ENCODE data around the gene TMEM213. TPM values are rescaled to one million over a fixed set of nuclear protein-coding genes. Genes with fewer than 3 reads are reported as not detected.

The TMEM213 gene
- total and polyA plus RNA-seq, 2 donors (not counting 1 experiment from before 2014, with no cell fraction given), result not detected

DNA sequence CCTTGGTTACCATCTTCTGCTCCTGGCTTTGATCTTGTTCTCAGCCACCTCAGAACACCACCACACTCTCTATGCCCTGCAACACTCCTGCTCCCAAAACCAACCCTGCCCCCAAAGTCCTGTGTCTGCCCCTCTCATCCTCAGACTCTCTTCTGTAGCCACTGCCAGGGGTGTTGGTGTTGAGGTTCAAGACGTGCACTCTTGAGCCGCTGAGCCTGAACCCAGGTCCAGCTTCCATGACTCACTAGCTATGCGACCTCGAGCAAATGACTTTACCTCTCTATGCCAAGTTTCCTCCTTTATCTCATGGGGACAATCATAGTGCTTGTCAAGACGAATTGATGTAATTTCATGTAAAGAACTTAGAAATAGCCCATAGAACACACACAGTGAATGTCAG lies 1.0 kb downstream of the TMEM213 start:
- Histone ChIP-seq H3K27ac (ENCODE audit: insufficient read depth, low read length) (no peak overlapping the region), H4K20me1 (ENCODE audit: control insufficient read depth, extremely low read depth, insufficient read depth, low read length) (no peaks in the 10 kb centered on the region), H3K4me2 (ENCODE audit: extremely low read depth, insufficient read depth, low read length) (no peak overlapping the region), H3K9ac (ENCODE audit: insufficient read depth, low read length) (no peak overlapping the region), H3K27me3 (ENCODE audit: control insufficient read depth, insufficient read depth, low read length) (no peaks in the 10 kb centered on the region), H3K9me3 (ENCODE audit: control insufficient read depth, insufficient read depth, low read depth, low read length) (no peaks in the 10 kb centered on the region), H2AFZ (ENCODE audit: low read length) (no peak overlapping the region), H3K4me1 (ENCODE audit: control insufficient read depth, extremely low read depth, insufficient read depth, low read length) (no peaks in the 10 kb centered on the region), H3K79me2 (ENCODE audit: control insufficient read depth, insufficient read depth, low read length) (no peaks in the 10 kb centered on the region), H3K4me3 (replicated peaks in 1 of 4; ENCODE audit: control extremely low read depth in 1 of 4, insufficient read depth in 1 of 4, low read depth in 3 of 4, low read length in 4 of 4) (no peak overlapping the region), H3K36me3 (ENCODE audit: control insufficient read depth, insufficient read depth, low read length) (no peaks in the 10 kb centered on the region)
- no peak for DNase-seq (ENCODE audit: low read depth in 2 of 2)
- TF ChIP-seq, protein P1, sequence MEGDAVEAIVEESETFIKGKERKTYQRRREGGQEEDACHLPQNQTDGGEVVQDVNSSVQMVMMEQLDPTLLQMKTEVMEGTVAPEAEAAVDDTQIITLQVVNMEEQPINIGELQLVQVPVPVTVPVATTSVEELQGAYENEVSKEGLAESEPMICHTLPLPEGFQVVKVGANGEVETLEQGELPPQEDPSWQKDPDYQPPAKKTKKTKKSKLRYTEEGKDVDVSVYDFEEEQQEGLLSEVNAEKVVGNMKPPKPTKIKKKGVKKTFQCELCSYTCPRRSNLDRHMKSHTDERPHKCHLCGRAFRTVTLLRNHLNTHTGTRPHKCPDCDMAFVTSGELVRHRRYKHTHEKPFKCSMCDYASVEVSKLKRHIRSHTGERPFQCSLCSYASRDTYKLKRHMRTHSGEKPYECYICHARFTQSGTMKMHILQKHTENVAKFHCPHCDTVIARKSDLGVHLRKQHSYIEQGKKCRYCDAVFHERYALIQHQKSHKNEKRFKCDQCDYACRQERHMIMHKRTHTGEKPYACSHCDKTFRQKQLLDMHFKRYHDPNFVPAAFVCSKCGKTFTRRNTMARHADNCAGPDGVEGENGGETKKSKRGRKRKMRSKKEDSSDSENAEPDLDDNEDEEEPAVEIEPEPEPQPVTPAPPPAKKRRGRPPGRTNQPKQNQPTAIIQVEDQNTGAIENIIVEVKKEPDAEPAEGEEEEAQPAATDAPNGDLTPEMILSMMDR (conservative IDR thresholded peaks at IDR 0.05 in 1 of 2, IDR thresholded peaks at IDR 0.05 in 1 of 2; ENCODE audit: low read depth in 1 of 2, low read length in 2 of 2), result no peak
- TF ChIP-seq EZH2 (IDR thresholded peaks at IDR 0.05; ENCODE audit: low read length, missing control alignments), result no peak

DNA sequence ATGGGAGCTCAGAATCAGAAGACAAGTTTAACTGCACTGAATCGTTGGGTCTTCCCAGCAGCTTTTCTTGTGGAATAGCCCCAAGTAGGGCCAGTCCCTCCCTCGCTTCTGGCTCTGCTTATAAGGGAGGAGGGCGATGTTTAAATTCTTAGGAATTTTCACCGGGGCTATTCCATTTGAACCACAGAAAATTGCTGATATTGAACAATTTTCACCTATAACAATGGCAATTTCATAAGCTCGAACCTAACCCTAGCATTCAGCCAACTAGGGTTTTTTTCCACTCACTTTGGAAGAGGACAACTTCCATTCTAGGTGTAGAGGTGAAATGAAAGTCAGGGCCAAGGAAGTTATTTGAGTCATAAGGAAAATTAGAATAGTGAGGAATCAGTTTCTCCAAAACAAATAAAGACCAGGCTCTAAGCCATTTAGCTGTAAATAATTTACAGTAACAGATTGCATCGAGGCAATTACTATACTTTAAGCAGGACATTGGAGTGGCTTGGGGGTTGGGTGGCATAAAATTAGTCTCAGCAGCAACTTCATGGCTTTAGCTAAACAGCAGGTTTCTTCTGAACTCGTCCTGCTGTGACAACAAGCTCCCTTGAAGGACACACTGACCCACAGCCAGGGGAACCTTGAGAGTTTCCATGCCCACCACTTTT lies 1.7 kb downstream of the TMEM213 start:
- Histone ChIP-seq H3K27me3 (ENCODE audit: control insufficient read depth, insufficient read depth, low read length) (no peaks in the 10 kb centered on the region), H3K4me1 (ENCODE audit: control insufficient read depth, extremely low read depth, insufficient read depth, low read length) (no peaks in the 10 kb centered on the region), H3K9me3 (ENCODE audit: control insufficient read depth, insufficient read depth, low read depth, low read length) (no peaks in the 10 kb centered on the region), H2AFZ (ENCODE audit: low read length) (no peak overlapping the region), H4K20me1 (ENCODE audit: control insufficient read depth, extremely low read depth, insufficient read depth, low read length) (no peaks in the 10 kb centered on the region), H3K36me3 (ENCODE audit: control insufficient read depth, insufficient read depth, low read length) (no peaks in the 10 kb centered on the region), H3K79me2 (ENCODE audit: control insufficient read depth, insufficient read depth, low read length) (no peaks in the 10 kb centered on the region), H3K4me3 (replicated peaks in 1 of 4; ENCODE audit: control extremely low read depth in 1 of 4, insufficient read depth in 1 of 4, low read depth in 3 of 4, low read length in 4 of 4) (no peak overlapping the region), H3K9ac (ENCODE audit: insufficient read depth, low read length) (no peak overlapping the region), H3K4me2 (ENCODE audit: extremely low read depth, insufficient read depth, low read length) (no peak overlapping the region), H3K27ac (ENCODE audit: insufficient read depth, low read length) (no peak overlapping the region)
- TF ChIP-seq, protein P1 (conservative IDR thresholded peaks at IDR 0.05 in 1 of 2, IDR thresholded peaks at IDR 0.05 in 1 of 2; ENCODE audit: low read depth in 1 of 2, low read length in 2 of 2), result no peak
- TF ChIP-seq EZH2 (IDR thresholded peaks at IDR 0.05; ENCODE audit: low read length, missing control alignments), result no peak
- DNase-seq (ENCODE audit: low read depth in 2 of 2), result no peak

DNA sequence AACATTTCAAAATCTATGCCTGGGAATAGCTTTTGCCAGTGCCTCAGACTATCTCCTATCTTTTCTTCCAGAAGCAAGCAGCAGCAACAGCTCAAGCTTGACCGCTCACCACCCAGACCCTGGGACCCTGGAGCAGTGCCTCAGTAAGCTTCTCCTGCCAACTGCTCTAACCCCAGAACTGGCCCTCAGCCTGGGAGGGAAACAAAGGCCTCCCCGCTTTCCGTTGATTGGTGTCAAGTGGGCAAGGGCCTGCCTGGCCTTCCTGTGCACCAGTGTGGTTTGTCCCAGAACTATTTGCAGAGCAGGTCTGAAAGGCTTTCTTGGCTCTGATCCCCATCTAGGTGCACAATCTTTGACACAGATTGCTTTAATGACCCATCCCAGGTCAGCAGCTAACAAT lies 3.5 kb downstream of the TMEM213 start:
- H2AFZ ChIP-seq (ENCODE audit: low read length), result no peak overlapping the region
- no peaks in the 10 kb centered on the region for H4K20me1 ChIP-seq (ENCODE audit: control insufficient read depth, extremely low read depth, insufficient read depth, low read length)
- H3K9me3 ChIP-seq (ENCODE audit: control insufficient read depth, insufficient read depth, low read depth, low read length), result no peaks in the 10 kb centered on the region
- TF ChIP-seq EZH2 (IDR thresholded peaks at IDR 0.05; ENCODE audit: low read length, missing control alignments), result no peak
- TF ChIP-seq, protein P1 (conservative IDR thresholded peaks at IDR 0.05 in 1 of 2, IDR thresholded peaks at IDR 0.05 in 1 of 2; ENCODE audit: low read depth in 1 of 2, low read length in 2 of 2), result no peak
- H3K36me3 ChIP-seq (ENCODE audit: control insufficient read depth, insufficient read depth, low read length), result no peaks in the 10 kb centered on the region
- no peaks in the 10 kb centered on the region for H3K27me3 ChIP-seq (ENCODE audit: control insufficient read depth, insufficient read depth, low read length)
- no peaks in the 10 kb centered on the region for H3K4me1 ChIP-seq (ENCODE audit: control insufficient read depth, extremely low read depth, insufficient read depth, low read length)
- H3K9ac ChIP-seq (ENCODE audit: insufficient read depth, low read length), result no peak overlapping the region
- H3K4me2 ChIP-seq (ENCODE audit: extremely low read depth, insufficient read depth, low read length), result no peak overlapping the region
- no peak for DNase-seq (ENCODE audit: low read depth in 2 of 2)
- no peaks in the 10 kb centered on the region for H3K79me2 ChIP-seq (ENCODE audit: control insufficient read depth, insufficient read depth, low read length)
- no peak overlapping the region for H3K27ac ChIP-seq (ENCODE audit: insufficient read depth, low read length)
- no peak overlapping the region for H3K4me3 ChIP-seq (replicated peaks in 1 of 4; ENCODE audit: control extremely low read depth in 1 of 4, insufficient read depth in 1 of 4, low read depth in 3 of 4, low read length in 4 of 4)
